ENCODE results near the gene TAF1C.

DNA sequence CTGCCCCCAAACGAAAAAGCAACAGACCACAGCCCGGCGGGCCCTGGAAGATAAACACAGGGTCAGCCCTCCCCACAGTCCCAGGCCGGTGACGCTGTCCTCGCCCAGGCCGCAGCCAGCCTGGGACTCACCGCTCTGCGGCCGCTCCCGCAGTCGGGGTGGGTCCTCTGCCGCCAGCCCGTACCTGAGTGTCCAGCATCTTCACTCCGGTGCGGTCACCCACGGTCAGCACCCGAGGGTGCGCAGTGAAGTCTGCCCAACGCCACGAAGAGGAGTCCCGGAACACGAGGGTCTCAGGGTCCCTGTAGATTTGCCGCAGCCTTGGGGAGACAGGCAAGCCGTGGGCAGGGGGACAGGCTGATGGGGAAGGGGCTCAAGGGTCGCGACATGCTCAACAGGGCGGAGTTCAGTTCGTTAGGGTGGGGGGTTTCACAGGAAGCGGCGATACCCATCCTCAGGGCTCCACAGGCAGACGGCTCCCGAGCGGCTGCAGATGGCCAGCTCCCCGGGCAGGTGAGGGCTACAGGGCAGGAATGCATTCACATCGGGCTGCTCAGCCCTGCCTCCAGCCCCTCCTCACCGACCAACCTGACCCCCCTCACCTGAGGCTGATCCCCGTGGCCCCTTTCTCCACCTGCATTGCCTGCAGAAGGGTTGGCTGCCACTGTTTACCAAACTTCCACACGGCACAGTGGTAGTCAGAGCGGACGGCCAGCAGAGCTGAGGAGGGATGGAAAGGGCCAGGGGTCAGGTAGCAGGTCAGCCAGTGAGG lies 5.5 kb downstream of the TAF1C start:
- TF ChIP-seq EP300 (IDR thresholded peaks at IDR 0.05) (no peak), CTCF (IDR thresholded peaks at IDR 0.05) (no peak), POLR2A (IDR thresholded peaks at IDR 0.05) (no peak), POLR2AphosphoS5 (IDR thresholded peaks at IDR 0.05) (no peak)
